NT2/D1 (cell line): Measurements from ENCODE around the gene CFAP300.

Experiments
- YY1 ChIP-seq: IDR thresholded peaks from 2 replicates; pipeline ENCODE4 v1.6.1; 2011; ENCODE audit not compliant: insufficient read length, insufficient read depth
- ZNF274 ChIP-seq: IDR thresholded peaks from 2 replicates; pipeline ENCODE4 v1.6.1; 2011; ENCODE audit warnings: mild to moderate bottlenecking, low read depth, low read length

GRCh38 chr11:102005306-102005705, 41.9 kb upstream of the CFAP300 start:
- TF ChIP-seq YY1 (no peak), ZNF274 (no peak)
